HG02870 (cell line): Measurements from ENCODE around the gene NRM.

Experiments
- ATAC-seq: cut with Tn5 transposase; IDR thresholded peaks from one replicate; pipeline ENCODE4 v1.9.1; 2021; ENCODE audit warnings: mild to moderate bottlenecking, moderate library complexity; ENCODE audit not compliant: unreplicated experiment

NRM gene

GRCh38 chr6:30689022-30689865, 1.5 kb downstream of the NRM start:
- ATAC-seq = no peak

- no peak for ATAC-seq
Observed at GRCh38 chr6:30688569-30688968, 2.2 kb downstream of the NRM start.

GRCh38 chr6:30687659-30688431, 2.9 kb downstream of the NRM start:
- no peak for ATAC-seq

- peak; percentile 39 for ATAC-seq
Observed at GRCh38 chr6:30686908-30687658, 3.7 kb downstream of the NRM start.

- no peak for ATAC-seq
Observed at GRCh38 chr6:30686009-30686907, 4.5 kb downstream of the NRM start, which contains the start of gene PPP1R18. Gene PPP1R18, minus strand, starts transcription at chr6:30686645. Its CDS starts 627 bp downstream, at chr6:30686018.

- no peak for ATAC-seq
Observed at GRCh38 chr6:30685157-30686008, 5.4 kb downstream of the NRM start.

- ATAC-seq = no peak
Observed at GRCh38 chr6:30684386-30685156, 6.2 kb downstream of the NRM start.

GRCh38 chr6:30683980-30684338, 6.8 kb downstream of the NRM start:
- ATAC-seq = no peak

GRCh38 chr6:30683183-30683979, 7.4 kb downstream of the NRM start:
- ATAC-seq = no peak

- ATAC-seq = peak; percentile 39
Observed at GRCh38 chr6:30682143-30683117, 8.4 kb downstream of the NRM start.

GRCh38 chr6:30681766-30682142, 9.0 kb downstream of the NRM start:
- no peak for ATAC-seq

GRCh38 chr6:30679765-30680535, 10.8 kb downstream of the NRM start:
- ATAC-seq = no peak

GRCh38 chr6:30678964-30679726, 11.6 kb downstream of the NRM start:
- ATAC-seq = peak; percentile 37

- no peak for ATAC-seq
Observed at GRCh38 chr6:30676660-30677285, 14.0 kb downstream of the NRM start.
